ENCODE measurements around the gene SYF2. TPM values are rescaled to one million over a fixed set of nuclear protein-coding genes. Genes with fewer than 3 reads are reported as not detected.

Gene SYF2
- total and polyA plus RNA-seq, 12 donors, result 34.8 to 86.3 (median 56.5) TPM

- no peak for DNase-seq
- intact Hi-C loops (cut with DNase I), result loop anchor here (5.0 to 10.0 kb wide), 3 partner anchors 169 to 356 kb away; no protein-coding TSS in a partner anchor
- Histone ChIP-seq H3K27ac (no peak overlapping the region), H3K27me3 (no peaks in the 10 kb centered on the region), H3K4me1 (replicated peaks in 1 of 2) (no peaks in the 10 kb centered on the region), H3K4me3 (no peak overlapping the region), H3K9me3 (replicated peaks in 1 of 3) (no peaks in the 10 kb centered on the region), H3K36me3 (replicated peaks in 1 of 2) (no peaks in the 10 kb centered on the region)
- TF ChIP-seq, protein P1, sequence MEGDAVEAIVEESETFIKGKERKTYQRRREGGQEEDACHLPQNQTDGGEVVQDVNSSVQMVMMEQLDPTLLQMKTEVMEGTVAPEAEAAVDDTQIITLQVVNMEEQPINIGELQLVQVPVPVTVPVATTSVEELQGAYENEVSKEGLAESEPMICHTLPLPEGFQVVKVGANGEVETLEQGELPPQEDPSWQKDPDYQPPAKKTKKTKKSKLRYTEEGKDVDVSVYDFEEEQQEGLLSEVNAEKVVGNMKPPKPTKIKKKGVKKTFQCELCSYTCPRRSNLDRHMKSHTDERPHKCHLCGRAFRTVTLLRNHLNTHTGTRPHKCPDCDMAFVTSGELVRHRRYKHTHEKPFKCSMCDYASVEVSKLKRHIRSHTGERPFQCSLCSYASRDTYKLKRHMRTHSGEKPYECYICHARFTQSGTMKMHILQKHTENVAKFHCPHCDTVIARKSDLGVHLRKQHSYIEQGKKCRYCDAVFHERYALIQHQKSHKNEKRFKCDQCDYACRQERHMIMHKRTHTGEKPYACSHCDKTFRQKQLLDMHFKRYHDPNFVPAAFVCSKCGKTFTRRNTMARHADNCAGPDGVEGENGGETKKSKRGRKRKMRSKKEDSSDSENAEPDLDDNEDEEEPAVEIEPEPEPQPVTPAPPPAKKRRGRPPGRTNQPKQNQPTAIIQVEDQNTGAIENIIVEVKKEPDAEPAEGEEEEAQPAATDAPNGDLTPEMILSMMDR (IDR thresholded peaks at IDR 0.05), result no peak
- no peak for TF ChIP-seq POLR2A (IDR thresholded peaks at IDR 0.05)
- 81 to 88% (median 85%) methylated on average over 7 of the region's 7 CpGs for WGBS, 4 donors
Observed at GRCh38 chr1:25201006-25201405, 31.3 kb downstream of the SYF2 start.

- Histone ChIP-seq H3K4me3 (no peak overlapping the region), H3K27ac (no peak overlapping the region), H3K4me1 (replicated peaks in 1 of 2) (no peaks in the 10 kb centered on the region), H3K36me3 (replicated peaks in 1 of 2) (no peaks in the 10 kb centered on the region), H3K27me3 (no peaks in the 10 kb centered on the region), H3K9me3 (replicated peaks in 1 of 3) (no peaks in the 10 kb centered on the region)
- WGBS, 4 donors, result 81 to 84% (median 83%) methylated on average over 12 to 20 of the region's 20 CpGs
- TF ChIP-seq POLR2A (IDR thresholded peaks at IDR 0.05), result no peak
- TF ChIP-seq, protein P1 (IDR thresholded peaks at IDR 0.05), result no peak
- no peak for DNase-seq
- intact Hi-C loops (cut with DNase I), result loop anchor here (5.0 to 10.0 kb wide), 3 partner anchors 168 to 355 kb away; no protein-coding TSS in a partner anchor
Observed at GRCh38 chr1:25199819-25200620, 32.3 kb downstream of the SYF2 start.

- intact Hi-C loops (cut with DNase I), result no loop called here
- WGBS, 4 donors, result 68 to 83% (median 79%) methylated on average over 16 to 20 of the region's 20 CpGs
- Histone ChIP-seq H3K27me3 (no peaks in the 10 kb centered on the region), H3K4me3 (no peak overlapping the region), H3K36me3 (replicated peaks in 1 of 2) (no peaks in the 10 kb centered on the region), H3K4me1 (replicated peaks in 1 of 2) (peaks cover 0 to 8% of the 10 kb centered on the region in 2 donors), H3K9me3 (replicated peaks in 1 of 3) (no peaks in the 10 kb centered on the region), H3K27ac (no peak overlapping the region)
- TF ChIP-seq, protein P1 (IDR thresholded peaks at IDR 0.05), result no peak
- no peak for TF ChIP-seq POLR2A (IDR thresholded peaks at IDR 0.05)
- DNase-seq, result no peak
Observed at GRCh38 chr1:25198663-25199252, 33.5 kb downstream of the SYF2 start.

- Histone ChIP-seq H3K27ac (no peak overlapping the region), H3K27me3 (no peaks in the 10 kb centered on the region), H3K36me3 (replicated peaks in 1 of 2) (no peaks in the 10 kb centered on the region), H3K4me3 (no peak overlapping the region), H3K4me1 (replicated peaks in 1 of 2) (peaks cover 0 to 8% of the 10 kb centered on the region in 2 donors), H3K9me3 (replicated peaks in 1 of 3) (no peaks in the 10 kb centered on the region)
- no peak for TF ChIP-seq POLR2A (IDR thresholded peaks at IDR 0.05)
- TF ChIP-seq, protein P1 (IDR thresholded peaks at IDR 0.05), result no peak
- intact Hi-C loops (cut with DNase I), result no loop called here
- no peak for DNase-seq
- 56 to 67% (median 65%) methylated on average over 11 of the region's 11 CpGs for WGBS, 4 donors
Observed at GRCh38 chr1:25197982-25198662, 34.2 kb downstream of the SYF2 start.

All from adrenal gland (tissue), 12 donors.